GM12801 (cell line): ENCODE measurements around the gene UTRN.

Source experiments
- CTCF ChIP-seq: IDR thresholded peaks from one replicate; pipeline ENCODE4 v1.5.1; 2011; ENCODE audit warnings: control low read depth; ENCODE audit not compliant: insufficient read length; ENCODE audit errors: extremely low read depth

UTRN gene

GRCh38 chr6:144259986-144260385 lies 25.1 kb upstream of the UTRN start:
- no peak for TF ChIP-seq CTCF

GRCh38 chr6:144262470-144263369 lies 22.4 kb upstream of the UTRN start:
- no peak for TF ChIP-seq CTCF

GRCh38 chr6:144263786-144264185 lies 21.3 kb upstream of the UTRN start:
- no peak for TF ChIP-seq CTCF

- TF ChIP-seq CTCF: no peak
Measured at GRCh38 chr6:144264270-144265060, 20.7 kb upstream of the UTRN start.

GRCh38 chr6:144265061-144265357 lies 20.1 kb upstream of the UTRN start:
- TF ChIP-seq CTCF: no peak

- TF ChIP-seq CTCF: no peak
Measured at GRCh38 chr6:144265390-144265789, 19.7 kb upstream of the UTRN start.

GRCh38 chr6:144266091-144266649 lies 19.0 kb upstream of the UTRN start:
- TF ChIP-seq CTCF: no peak
